SKM-1 (cell line): ENCODE results near the gene ADORA3.
A peak's percentile ranks its signal among the peaks of the same experiment; 100 is the strongest.
"Not testable (repeated sequence)": the region's sequence is repeated elsewhere in the genome, so short reads cannot be mapped to it uniquely, and the experiment has no call there.

Experiments used
- DNase-seq: peaks from one replicate; lab custom pipeline; 2025; ENCODE audit not compliant: unreplicated experiment; lab: John Stamatoyannopoulos, UW

The ADORA3 gene

DNA sequence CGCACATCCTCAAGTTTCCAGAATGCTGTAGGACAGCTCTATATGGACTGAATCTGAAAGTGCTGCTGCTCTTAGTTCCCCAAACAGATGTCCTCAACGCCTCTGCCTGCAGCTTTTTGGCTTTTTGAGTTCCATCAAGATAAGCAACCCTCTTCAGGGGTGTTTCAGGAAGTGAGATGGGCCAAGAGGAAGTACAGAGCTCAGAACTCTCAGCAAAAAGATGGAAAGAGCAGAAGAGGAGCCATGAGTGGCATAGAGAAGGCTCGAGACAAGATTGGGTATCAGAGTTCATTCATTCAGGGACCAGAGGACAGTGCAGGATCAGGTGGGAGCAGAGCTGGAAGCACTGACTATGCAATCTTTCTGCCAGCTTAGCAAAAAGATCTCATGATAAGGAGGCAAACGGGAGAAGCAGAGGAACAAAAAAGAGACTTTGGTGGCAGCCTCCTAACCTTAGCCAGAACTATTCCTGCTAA lies at the start of gene ADORA3, which contains the start of gene TMIGD3:
Gene ADORA3, minus strand, starts transcription at position 49 of the 476 bp plus-strand sequence. CDS start 279 bp downstream, outside the sequence.
Gene TMIGD3, minus strand, starts transcription at position 49 of the 476 bp plus-strand sequence. CDS start 279 bp downstream, outside the sequence.
- peak; percentile 88 for DNase-seq

DNA sequence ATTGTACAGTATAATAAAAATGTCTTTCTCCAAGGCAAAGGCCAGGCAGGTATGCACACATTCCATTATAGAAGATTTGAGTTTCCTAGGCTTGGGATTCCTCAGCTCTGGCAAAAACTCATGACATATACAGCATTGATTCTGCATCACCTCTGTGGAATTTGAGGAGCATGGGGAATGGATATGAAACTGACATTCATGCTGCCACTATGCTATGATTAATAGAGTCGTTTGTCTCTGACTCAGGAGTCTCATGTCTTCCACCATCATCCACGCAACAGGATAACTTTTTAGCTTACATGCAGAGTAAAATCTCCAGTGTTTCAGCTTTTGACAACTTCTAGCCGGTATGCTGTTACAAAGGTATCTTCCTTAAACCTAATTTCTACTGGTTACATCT lies 49.8 kb upstream of the ADORA3 start:
- no peak for DNase-seq

DNA sequence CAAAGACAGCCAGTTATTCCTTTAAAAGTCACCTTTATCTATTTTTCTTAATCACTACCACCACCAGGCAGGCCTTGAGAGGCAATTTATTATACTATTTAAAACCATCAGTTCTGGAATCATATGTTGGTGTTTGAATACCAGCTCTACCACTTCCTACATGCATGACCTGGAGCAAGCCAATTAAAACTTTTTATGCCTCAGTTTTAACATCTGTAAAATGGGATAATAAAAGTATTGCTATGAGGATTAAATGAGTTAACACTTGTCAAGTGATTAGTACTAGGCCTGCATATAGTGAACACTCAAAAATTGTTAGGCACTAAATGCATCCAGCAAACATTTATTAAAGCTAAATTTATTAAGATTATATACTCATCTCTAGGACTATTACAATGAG lies 49.2 kb upstream of the ADORA3 start:
- DNase-seq = no peak

DNA sequence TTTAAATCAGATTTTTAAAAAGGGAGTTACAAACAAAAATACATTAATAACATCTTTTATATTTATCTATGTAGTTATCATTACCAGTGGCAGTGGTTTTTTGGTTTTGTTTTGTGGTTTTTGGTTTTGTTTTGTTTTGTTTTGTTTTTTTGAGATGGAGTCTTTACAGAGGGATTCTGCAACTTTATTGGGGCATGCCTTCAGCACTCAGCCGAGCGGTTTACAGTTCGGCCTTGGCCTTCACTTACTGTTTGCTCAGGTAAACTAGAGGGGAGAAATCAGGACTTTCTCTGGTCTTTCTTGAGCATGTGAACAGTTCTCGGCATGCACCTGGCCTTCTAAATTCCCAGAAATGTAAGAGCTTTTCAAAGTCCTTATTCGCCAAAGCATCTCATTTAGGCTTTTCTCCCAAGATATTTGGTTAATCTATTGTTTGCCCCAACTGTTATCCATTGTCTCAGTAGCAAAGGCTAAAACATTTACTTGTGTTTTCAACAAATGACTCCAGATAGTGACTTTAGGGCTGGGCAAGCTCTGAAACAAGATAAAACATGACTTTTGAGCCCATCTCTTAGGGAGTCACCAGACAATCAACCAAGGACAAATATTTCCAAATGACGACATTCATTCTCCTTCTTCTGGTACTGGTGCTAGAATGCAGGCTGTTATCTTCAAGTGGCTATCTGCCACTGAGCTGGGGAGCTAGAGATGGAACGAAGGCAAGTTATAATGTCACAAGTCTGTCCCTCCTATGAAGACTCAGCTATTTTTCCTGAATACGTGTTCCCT lies 48.4 kb upstream of the ADORA3 start:
- no peak for DNase-seq

DNA sequence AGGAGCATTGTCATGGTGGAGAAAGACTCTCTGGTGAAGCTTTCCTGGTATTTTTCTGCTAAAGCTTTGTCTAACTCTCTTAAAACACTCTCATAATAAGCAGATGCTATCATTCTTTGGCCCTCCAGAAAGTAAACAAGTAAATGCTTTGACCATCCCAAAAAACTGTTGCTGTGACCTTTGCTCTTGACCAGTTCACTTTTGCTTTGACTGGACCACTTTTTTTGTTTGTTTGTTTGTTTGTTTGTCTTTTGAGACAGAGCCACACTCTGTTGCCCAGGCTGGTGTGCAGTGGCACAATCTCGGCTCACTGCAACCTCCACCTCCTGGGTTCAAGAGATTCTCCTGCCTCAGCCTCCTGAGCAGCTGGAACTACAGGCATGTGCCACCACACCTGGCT lies 44.4 kb upstream of the ADORA3 start:
- DNase-seq = not testable (repeated sequence)

DNA sequence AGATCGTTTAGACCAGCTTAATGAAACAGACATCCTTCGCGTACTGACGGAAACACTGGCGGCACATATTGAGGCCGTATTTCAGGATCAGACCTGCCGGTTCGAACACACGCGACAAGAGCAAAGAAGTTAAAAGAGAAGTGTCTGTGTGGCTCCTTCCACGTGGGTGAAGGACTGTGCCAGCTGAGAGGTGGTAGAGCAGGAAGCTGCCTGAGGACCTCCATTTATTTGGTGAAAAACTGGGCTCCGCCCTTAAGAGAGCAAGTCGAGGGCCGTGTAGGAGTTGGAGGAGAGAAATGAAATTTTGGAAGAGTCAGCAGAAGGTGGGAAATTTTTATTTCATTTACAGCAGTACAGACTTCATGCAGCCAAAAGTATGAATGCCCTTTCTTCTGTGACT lies 38.8 kb upstream of the ADORA3 start:
- no peak for DNase-seq

DNA sequence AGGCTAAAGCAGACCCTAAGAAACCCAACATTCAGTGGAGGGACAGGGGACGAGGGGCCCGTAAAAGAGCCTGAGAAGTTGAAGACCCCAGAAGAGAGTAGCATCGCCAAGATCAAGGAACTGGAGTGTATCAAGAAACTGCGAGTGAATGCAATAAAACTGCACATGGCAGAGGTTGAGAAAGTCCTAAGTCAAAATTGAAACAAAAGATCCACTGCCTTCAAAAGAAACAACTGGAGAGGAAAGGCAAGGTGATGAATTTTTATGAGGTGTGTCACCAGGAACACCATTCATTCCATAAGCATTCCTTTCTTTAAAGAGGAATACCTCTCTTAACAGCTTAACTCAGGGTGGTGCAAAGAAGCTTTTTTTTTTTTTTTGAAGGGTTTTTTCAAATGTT lies 38.3 kb upstream of the ADORA3 start:
- DNase-seq = no peak

DNA sequence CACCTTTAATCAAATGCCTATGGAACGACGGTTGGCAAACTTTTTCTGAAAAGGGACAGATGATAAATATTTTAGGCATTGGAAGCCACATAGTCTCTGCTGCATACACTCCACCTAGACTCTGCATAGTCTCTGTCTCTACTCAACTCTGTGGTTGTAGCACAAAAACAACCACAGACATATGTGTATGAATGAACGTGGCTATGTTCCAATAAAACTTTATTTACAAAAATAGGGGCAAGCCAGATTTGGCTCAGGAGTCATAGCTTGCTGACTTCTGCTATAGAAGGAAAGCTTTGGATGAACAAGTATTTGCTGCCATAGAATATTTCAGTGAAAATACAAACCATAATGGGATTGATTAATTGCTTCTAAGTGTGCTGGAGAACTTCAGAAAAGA lies 37.5 kb upstream of the ADORA3 start:
- DNase-seq = no peak

DNA sequence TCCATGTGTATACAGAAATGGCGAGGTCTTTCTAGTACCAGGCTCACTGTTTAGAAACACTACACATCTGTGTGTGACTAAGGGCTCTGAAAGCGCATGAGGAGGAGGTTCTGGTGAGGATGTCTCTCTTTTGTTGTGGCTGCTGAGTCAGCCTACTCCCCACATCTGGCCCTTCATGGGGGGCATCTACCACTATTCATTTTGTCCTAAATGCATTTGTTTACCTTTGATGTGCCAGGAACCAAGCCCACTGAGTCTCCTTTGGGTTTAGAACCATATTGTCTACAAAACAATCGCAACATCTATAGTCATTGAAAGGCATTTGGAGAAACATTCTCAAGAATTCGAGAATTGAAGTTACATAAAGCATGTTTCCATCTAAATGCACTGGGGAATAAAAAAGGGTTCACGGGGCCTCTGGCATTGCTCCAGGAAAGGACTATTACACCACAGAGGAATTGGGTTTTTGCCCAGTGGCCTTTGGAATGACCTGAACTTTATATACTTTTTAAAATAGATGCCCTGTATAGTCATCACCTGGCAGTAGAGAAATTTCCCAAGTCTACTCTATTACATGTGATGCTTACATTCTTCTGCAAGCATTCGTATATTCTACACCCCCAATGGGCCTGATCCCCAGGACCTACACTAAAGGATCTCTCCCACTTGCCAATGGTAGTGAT lies 35.1 kb upstream of the ADORA3 start:
- DNase-seq = no peak

DNA sequence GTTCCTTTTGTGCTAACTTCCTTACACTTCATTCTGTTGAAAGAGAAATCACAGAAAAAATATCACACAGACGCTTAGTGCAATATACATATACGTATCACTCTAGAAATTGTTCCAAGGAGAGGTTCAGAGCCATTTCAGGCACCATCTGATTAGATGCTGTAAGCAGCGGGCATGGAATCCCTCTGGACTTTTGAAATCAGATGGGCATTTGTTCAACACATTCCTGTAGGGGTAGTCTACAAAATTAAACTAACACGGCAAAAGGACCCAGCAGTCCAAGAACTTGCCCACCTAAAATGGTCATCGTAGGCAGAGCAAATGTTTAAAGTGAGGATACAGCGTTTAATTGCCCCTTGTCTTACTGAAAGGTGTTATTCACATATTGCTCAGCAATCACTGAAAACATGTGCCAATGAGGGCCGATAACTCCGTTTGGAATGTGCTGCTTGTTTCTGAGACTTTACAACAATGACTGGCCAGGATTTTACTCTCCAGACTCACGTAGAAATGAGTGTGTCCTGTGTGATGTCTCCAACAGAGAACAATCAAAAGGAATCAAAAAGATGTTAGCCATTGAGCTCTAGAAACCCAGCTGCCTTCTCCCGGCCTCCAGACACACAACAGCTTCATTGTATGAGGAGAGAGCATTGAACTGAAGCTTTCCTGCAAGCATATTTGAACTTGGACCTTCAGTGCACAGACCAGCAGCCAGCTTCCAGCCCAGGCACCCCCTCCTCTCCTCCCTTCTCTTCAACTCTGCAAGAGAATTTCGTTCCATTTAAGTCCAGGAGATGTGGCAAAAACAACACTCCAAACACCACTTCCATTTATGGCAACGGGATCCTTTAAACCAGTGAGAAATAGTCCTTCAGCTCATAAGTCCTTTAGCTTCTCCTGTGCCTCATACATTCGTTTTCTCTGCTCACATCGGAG lies 32.1 kb upstream of the ADORA3 start:
- no peak for DNase-seq

DNA sequence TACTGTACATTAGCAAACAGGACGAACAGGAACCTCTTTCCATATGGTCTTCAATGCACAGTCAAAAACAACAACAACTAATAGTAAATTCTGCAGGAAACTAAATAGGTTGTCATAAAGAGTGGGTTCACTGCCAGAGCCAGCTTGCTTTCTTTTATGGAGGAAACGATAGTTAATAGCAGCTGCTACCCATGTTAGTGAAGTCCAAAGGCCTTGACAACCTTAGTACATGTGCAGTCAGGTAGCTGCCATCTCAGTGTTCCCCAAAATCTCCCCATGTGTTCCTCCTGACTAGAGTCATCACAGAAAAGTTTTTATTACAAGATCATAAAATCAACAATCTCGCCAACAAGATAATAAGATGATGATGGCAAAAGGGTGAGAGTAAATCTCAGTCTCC lies 16.6 kb upstream of the ADORA3 start:
- DNase-seq = no peak

DNA sequence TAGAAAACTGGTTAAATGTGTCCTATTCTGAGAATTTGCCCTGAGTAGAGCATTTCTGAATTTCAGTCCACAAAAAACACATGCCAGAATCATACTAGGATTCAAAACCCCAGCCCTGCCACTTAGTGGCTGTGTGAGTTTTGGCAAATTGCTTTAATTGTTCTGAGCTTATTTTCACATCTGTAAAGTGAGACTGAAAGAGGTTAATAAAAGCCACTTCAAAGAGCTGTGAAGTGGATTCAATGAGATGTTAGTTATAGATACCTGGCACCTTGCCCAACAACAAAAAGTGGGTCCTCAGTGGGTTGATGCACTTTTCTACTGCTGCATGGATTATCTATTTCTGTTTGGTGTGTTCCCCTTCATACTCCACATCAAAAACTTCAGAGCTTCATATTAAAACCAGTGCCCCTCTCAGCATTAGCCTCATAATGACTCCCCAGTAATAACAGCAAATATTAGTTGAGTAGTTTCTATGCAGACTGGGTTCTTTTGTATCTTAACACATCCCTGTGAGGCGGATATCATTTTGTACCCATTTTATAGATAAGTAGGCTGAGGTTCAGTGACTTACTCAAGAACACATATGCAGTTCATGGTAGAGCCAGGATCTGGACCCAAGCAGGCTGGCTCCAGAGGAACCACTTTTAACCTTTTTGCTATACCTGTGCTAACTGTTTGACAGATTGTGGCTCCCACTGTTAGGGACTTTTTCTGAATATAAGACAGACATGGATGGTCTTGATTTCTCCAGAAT lies 14.2 kb upstream of the ADORA3 start:
- no peak for DNase-seq

DNA sequence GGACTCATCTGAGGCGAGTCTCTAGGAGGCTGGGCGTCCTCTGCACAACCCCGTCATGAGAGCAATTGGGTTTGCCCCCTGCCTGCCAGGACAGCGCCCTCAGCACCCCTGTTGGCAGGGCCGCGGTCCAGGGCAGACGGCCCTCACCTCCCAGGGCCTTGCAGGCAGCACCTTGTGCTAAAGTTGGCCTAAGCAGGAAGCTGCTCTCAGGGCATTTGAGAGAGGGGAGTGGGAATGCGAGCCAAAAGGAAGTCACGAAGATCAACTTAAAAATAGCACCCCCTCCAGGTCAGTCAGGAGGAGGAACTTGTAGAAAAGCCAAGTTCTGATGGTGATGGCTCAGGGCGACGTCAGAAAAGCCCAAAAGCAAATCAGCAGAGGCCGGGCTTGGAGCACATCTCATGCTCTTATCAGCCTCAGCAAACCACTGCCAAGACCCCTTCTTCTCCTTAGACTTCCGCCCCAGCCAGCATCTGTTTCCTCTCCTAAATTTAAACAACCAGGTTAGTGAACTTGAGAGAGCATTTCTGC lies 12.6 kb upstream of the ADORA3 start:
- DNase-seq = peak; percentile 81

DNA sequence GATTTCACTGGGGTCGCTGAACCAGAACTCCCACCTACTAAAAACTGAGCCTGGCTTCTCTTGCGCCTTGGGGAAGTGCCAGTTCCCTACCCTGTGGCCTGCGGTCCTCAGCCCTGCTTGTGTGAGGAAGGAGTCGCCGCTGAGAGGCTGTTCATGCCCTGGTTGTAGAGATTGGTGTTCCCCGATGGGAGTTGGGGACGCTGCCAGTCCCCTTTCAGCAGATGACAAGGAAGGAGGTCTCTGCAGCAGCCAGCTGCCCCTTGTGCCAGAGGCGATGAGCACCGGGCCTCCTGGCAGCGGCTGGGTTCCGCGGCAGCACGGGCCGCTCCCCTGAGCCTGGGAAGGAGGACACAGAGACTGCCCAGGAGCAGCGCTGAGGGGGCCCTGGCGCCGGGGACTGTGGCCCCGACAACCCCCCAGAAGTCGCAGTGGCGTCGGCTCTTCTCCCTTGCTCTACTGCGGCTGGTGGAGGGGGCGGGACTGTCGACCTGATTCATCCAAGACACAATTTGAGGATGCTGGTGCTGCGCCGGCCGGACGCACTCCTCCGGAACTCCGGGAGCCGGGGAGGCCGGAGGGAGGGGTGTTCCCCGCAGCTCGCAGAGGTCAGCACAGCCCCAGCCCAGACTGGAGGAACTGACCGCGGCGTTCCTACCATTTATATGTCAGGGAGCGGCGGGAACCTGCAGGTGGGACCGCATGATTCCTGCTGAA lies 12.0 kb upstream of the ADORA3 start:
- peak; percentile 34 for DNase-seq

DNA sequence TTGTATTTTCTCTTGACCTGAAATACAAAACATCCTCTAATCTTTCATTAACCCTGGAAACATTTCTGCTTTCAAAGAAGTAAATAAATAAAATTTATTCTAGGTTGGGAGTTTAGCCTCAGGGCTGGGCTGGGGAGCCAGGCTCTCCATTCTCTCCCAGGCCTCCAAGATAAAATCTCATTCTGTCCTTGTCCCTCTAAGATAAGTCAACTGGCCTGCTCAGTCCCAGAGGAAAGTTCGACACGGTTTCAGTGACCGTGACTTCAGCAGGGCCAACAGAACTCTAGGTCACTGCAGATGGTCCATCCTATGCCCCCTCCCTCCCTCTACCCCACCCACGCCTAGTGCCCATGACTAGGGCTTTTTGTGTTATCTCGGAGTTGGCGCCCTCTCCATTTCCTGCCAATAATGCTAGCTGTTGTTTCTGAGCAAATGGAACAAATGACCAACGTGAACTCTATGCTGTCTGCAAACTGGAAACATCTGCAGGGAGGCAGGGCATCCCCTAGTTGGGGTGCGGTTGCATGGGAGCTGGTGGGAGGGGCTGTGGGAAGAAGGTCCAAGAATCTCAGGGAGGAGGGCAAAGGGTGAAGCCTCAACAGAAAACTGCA lies 10.1 kb upstream of the ADORA3 start:
- no peak for DNase-seq

DNA sequence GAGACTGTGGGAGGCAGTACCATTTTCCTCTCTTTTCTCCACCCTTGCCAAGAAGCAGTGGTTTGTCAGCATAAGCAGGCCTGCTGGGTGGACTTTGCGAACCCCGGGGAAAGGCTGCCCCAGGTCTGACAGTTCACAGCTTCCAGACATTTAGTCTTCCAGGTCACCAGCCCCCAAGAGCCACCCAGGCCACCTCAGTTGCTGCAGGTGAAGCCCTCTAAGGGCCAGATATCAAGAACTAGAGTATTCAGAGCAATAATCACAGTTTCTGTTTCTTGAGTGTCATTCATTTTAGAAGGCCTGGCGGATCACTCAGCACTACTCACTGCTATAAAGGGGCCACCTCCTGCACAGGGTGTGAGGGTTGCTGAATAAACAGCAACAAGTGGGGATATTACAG lies 9.5 kb upstream of the ADORA3 start:
- DNase-seq = no peak

DNA sequence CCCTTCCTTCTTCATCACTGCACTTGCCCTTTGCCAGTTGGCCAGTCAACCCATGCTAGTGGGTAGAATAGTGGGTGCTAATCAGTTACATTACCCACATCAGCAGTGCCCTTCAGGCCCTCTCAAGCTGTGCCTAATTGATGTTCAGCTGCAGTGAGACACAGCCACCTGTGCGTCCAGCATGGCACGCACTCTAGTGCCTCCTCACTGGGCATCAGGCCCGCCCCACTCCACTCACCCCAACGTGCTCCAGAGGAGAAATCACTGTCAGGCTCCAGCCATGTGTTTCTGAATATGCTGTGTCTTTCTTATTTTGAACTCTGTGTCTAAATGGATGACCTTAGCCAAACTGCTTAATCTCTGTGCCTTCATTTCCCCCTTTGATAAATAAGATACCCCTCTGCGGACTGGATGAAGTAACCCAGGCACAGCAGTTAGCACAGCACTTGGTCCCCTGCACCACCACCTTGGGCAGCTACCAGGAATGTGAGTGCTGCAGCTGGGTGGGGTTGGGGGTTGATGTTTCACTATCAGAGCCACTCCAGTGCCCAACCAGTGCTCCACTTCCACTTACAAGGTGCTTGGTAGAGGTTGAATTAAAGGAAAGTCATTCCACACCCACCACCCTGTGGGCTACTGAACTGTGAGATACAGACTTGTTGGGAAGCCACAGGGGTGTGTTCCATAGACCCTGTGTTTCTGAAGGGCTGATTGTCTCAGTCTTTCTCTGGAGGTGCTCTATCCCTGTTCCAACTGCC lies 8.9 kb upstream of the ADORA3 start:
- DNase-seq = no peak

DNA sequence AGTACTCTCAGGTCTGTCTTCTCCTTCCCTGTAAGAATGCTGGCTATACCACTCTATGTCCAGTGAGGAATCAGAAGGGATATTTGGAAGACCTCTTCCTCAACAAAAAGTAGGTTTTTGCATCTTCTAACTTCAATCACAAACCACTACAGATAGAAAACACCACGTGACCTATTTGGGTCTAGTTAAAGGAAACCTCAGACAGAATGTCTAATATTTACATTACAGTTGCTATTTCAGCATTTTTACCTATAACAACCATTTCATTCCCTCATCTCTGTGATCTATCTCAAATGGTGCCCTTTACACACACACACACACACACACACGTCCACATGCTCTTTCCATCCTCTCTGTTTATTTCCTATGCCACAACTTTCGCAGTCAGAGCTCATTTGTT lies 7.9 kb upstream of the ADORA3 start:
- no peak for DNase-seq

DNA sequence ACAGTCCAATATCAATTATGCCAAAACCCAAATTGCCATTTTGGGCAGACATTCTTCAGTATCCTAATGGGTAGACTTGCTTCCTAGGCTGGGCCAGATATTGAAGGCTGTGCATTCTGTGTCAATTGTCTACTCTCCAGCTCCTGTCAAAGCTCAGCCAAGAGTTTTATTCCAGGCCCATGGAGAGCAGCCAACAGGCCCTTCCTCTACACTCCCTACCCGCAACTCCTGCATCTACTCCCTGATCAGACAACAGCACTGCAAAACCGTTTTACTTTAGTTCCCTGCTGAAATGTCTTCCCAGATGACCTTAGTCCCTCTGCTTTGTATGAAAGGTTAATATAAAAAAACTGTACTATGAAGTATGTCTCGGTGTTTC lies 6.6 kb upstream of the ADORA3 start:
- DNase-seq = no peak
